Activated CD4-positive, alpha-beta T cell treated with anti-CD3 and anti-CD28 coated beads, Interleukin-2, amount 50 U/mL, for 24 hours (primary cell): ENCODE measurements around the gene SLC17A9.

Experiments used
- DNase-seq, 2 donors: peaks; one replicate each; pipeline ENCODE4 v3.0.0-alpha.2; 2020; ENCODE audit warnings: low read depth in 1 of 2, low spot score in 1 of 2

SLC17A9 gene

DNA sequence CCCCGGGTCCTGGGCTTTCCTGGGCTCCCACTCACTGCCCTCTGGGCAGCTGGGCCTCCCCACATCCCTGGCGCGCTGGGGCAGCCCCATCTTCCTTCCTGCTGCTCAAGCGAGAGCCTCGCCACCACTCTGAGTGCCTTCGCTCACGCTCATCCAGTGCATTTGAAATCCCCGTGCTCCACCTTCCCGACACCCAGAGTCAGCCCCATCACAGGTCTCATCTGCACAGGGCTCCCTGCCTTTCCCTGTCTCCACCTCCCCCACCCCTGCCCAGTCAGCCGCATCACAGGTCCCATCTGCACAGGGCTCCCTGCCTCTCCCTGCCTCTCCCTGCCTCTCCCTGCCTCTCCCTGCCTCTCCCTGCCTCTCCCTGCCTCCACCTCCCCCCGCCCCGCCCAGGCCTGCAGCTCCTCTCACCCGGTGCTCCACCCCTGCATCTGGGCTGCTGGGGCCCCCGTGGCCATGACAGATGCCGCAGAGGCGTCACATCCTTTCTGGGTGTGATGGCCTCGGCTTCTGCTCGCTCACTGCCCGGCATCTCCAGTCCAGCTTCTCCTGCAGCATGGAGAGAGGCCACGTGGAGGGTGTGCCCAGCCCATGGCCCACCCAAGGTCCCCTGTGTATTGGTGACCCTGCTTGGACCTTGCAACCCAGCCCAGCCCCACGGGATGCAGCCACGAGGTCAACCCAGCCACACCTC lies 63.3 kb downstream of the SLC17A9 start:
- no peak for DNase-seq

DNA sequence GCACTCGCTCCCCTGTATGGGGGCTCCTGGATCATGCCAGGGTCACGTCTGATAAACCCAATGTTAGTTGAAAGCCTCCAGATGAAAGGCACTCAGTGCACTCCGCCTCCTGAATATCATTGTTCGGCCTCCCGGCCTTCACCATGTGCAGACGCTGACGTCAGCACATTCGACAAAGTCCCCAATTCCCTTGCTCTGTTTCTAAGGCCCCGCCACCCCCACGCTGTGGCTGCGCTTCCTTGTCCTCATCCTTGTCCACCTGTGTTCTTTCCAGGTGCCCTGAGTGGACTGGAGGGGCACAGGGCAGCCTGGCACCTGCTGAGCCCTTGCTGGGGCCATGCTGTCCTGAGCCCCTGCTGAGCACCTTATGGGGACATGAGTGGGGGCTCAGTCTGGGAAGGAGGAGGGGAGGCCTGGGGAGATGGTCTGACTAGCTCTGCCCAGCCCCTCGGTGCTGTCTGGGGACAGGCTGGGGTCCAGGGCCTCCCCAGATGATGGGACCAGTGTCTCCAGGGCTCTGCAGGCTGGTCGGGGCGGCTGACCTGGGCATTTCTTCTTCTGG lies 64.1 kb downstream of the SLC17A9 start:
- no peak for DNase-seq

DNA sequence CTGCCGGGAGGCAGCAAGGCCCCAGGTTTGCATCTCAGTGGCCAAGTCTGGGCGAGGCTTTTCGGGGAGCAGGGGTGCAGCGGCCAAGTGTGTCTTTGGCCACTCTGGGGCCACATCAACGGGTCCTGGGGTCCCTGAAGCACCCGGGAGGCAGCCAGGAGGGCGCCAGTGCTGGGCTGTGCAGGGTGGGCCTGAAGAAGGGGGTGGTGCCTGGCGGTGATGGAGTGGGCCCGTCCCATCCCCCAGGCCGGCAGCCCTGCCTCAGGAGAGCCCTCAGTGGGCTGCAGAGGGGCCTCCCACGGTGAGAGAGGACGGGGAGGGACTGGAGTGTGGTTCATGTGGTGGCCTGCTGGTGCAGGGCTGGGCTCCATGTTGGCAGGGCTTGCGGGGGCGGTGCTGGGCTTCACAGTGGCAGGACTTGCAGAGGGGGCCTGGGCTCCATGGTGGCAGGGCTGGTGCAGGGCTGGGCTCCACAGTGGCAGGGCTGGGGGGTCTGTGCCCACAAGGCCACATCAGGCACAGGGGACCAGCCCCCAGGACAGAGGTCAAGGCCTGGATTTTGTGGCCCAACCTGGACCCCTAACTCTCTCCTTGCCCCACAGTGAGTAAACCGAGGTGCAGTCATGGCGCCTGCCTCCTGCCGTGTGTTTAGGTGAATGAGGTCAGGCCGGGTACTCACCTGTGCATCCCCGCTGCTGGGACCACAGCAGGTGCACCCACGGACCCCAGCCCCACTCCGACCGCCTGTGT lies 64.7 kb downstream of the SLC17A9 start:
- no peak for DNase-seq

DNA sequence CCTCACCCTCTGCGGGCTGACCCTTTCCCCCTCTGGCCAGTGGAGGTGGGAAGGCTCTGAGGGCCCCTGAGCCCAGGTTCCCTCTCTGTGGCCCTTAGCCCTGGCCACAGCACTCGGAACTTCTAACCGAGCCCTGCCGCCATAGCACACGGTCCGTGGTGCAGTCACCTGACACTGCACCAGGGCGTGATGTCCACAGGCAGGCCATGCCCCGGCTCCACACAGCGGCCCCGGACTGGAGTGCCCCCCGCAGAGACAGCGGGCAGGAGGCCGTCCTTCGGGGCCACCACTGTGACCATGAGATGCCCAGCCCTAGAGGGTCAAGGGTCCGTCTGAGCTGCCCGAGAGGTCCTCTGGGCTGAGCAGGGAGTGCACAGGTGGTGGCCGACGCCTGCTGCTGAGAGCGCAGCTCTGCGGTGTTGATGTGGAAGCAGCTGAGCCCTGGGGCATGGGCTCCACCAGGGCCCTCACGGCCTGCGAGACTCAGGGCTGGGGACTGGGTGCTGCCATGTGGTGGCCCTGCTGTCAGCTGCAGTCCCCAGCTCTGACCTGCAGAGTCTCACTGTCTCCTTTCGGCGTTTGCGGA lies 65.4 kb downstream of the SLC17A9 start:
- DNase-seq, result no peak
